GM18499 (cell line): ENCODE measurements around the gene GCNT2.
"Not testable (repeated sequence)": the region's sequence is repeated elsewhere in the genome, so short reads cannot be mapped to it uniquely, and the experiment has no call there.

Source experiments
- ATAC-seq: cut with Tn5 transposase; IDR thresholded peaks from one replicate; pipeline ENCODE4 v1.9.1; 2021; ENCODE audit warnings: moderate number of reproducible peaks; ENCODE audit not compliant: insufficient read depth, unreplicated experiment

Gene GCNT2

DNA sequence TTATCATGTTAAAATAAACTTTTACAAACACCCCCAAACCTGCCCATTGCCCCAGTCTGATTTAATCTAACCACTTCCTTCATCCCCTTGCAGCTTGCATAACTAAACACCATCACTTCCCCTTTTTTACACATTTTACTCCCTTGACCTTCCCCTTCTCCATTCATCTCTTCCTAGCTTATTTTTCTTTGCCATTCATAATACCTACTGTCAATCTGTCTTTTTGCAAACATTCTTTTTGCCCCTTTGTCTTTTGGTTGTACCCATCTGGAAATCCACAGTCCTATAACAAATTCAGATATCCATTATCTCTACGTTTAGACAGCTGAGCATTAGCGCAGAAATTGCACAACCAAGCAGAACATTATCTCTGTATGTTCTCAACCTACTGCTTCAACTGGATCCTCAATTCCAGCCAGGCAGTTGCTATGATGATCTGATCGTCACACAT lies 122.1 kb downstream of the GCNT2 start:
- peak; percentile 70 for ATAC-seq

GRCh38 chr6:10644225-10644624 lies 123.1 kb downstream of the GCNT2 start:
- ATAC-seq: no peak

DNA sequence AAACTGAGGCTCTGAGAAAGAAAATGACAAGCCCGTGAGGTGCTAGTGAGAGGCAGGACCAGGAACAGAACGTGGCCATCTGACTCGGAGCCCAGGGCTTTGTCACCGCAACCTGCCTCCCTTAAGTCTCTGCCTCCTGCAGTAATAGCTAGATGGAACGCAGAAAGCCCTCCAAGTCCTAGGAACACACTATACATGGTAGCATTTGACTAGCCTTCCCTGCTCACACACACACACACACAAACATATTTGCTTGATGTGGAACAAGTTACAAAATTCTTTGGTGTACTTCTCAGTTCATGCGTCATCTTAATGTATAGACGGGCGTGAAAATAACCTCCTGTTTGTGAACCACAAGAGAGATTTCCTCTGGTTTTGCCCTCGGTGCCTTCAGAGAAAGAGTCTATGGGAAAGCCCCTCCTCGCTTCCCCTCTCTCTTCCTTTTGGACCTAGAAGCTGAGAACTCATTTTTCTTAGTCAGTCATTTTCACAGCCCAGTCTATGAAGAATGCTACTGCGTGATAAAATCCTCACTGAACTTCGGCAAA lies 134.4 kb downstream of the GCNT2 start:
- peak; percentile 65 for ATAC-seq

DNA sequence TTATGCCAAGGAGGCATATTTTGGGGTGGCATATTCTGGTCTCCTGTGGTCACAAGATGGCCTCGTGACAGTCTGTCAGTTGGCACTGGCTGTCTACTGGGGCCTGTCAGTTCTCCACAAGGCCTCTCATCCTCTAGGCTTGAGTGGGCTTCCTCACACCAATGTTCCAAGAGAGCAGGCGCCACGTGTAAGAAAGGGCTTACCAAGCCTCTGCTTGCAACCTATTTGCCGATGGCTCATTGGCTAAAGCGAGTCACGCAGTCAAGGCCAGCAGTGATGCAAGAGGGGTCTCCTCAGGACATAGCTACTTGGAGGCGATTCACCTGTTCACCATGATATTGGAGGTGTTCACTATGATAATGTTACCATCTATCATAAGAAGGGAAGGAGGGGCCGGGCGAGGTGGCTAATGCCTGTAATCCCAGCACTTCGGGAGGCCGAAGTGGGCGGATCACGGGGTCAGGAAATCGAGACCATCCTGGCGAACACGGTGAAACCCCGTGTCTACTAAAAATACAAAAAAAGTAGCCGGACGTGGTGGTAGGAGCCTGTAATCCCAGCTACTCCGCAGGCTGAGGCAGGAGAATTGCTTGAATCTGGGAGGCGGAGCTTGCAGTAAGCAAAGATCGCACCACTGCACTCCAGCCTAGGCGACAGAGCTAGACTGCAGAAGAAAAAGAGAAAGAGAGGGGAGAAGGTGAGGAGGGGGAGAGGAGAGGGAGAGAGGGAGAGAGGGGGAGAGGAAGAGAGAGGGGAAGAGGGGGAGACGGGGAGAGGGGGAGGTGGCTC lies 138.0 kb downstream of the GCNT2 start:
- no peak for ATAC-seq

DNA sequence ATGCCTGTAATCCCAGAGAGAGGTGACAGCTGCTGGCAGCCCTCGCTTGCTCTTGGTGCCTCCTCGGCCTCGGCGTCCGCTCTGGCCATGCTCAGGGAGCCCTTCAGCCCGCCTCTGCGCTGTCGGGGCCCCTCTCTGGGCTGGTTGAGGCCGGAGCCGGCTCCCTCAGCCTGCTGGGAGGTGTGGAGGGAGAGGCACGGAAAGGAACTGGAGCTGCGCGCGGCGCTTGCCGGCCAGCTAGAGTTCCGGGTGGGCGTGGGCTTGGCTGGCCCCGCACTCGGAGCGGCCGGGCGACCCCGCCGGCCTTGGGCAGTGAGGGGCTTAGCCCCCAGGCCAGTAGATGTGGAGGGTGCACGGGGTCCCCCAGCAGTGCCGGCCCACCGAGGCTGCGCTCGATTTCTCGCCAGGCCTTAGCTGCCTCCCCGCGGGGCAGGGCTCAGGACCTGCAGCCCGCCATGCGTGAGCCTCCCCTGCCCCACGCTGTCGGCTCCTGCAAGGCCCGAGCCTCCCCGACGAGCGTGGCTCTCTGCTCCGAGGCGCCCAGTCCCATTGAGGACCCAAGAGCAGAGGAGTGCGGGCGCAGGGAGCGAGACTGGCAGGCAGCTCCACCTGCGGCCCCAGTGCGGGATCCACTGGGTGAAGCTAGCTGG lies 138.7 kb downstream of the GCNT2 start:
- no peak for ATAC-seq

DNA sequence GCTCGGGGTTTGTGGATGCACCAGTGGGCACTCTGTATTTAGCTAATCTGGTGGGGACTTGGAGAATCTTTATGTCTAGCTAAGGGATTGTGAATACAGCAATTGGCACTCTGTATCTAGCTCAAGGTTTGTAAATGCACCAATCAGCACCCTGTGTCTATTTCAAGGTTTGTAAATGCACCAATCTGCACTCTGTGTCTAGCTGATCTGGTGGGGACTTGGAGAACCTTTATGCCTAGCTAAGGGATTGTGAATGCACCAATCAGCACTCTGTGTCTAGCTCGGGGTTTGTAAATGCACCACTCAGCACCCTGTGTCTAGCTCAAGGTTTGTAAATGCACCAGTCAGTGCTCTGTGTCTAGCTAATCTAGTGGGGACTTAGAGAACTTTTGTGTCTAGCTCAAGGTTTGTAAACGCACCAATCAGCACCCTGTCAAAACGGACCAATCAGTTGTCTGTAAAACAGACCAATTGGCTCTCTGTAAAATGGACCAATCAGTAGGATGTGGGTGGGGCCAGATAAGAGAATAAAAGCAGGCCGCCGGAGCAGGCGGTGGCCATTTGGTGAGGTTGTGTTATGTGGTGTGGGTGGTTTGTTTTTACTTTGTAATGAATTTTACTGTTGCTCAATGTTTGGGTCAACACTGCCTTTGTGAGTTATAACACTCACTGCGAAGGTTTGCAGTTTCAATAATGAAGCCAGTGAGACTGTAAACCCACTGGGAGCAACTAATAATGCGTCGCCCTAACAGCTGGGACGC lies 139.5 kb downstream of the GCNT2 start:
- ATAC-seq: not testable (repeated sequence)

GRCh38 chr6:10662207-10662606 lies 141.1 kb downstream of the GCNT2 start:
- ATAC-seq: no peak

GRCh38 chr6:10662742-10663141 lies 141.6 kb downstream of the GCNT2 start:
- ATAC-seq: no peak

DNA sequence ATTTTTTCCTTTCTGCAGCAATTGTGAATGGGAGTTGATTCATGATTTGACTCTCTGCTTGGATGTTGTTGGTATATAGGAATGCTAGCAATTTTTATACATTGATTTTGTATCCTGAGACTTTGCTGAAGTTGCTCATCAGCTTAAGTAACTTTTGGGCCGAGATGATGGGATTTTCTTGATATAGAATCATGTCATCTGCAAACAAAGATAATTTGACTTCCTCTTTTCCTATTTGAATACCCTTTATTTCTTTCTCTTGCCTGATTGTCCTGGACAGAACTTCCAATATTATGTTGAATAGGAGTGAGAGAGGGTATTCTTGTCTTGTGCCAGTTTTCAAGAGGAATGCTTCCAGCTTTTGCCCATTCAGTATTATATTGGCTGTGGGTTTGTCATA lies 144.4 kb downstream of the GCNT2 start:
- not testable (repeated sequence) for ATAC-seq

GRCh38 chr6:10668126-10668917 lies 147.2 kb downstream of the GCNT2 start:
- no peak for ATAC-seq

- no peak for ATAC-seq
Observed at GRCh38 chr6:10676403-10676802, 155.3 kb downstream of the GCNT2 start.

GRCh38 chr6:10678456-10678855 lies 157.3 kb downstream of the GCNT2 start:
- no peak for ATAC-seq
